Liver (tissue), 3 donors: ENCODE results near the gene LELP1.

Experiments used
- CTCF ChIP-seq: fragments of 150-350 bp; IDR thresholded peaks from 2 replicates; pipeline ENCODE4 v1.5.1; 2017; ENCODE audit warnings: improper control_type of control experiment, low read depth, low read length; ENCODE audit not compliant: missing input control
- HNF4G ChIP-seq: IDR thresholded peaks from 2 replicates; pipeline ENCODE4 v1.6.1; 2016; ENCODE audit warnings: antibody characterized with exemption
- JUND ChIP-seq, 2 donors: IDR thresholded peaks; 2 replicates each; pipeline ENCODE4 v1.6.1; 2016; ENCODE audit warnings: antibody characterized with exemption in 2 of 2
- RAD21 ChIP-seq, 2 donors: IDR thresholded peaks; 2 replicates each; pipeline ENCODE4 v1.6.1; 2016; ENCODE audit warnings: antibody characterized with exemption in 2 of 2, mild to moderate bottlenecking in 2 of 2
- SP1 ChIP-seq: IDR thresholded peaks from 2 replicates; pipeline ENCODE4 v1.6.1; 2018; ENCODE audit warnings: antibody characterized with exemption, mild to moderate bottlenecking
- donor health status: healthy.
- donor health status: healthy.

- TF ChIP-seq CTCF (no peak), JUND (IDR thresholded peaks at IDR 0.05) (no peak), RAD21 (IDR thresholded peaks at IDR 0.05) (no peak), SP1 (no peak), HNF4G (no peak)
Observed at GRCh38 chr1:153155541-153155940, 47.7 kb upstream of the LELP1 start.
